ENCODE measurements around the gene CELF2.

DNA sequence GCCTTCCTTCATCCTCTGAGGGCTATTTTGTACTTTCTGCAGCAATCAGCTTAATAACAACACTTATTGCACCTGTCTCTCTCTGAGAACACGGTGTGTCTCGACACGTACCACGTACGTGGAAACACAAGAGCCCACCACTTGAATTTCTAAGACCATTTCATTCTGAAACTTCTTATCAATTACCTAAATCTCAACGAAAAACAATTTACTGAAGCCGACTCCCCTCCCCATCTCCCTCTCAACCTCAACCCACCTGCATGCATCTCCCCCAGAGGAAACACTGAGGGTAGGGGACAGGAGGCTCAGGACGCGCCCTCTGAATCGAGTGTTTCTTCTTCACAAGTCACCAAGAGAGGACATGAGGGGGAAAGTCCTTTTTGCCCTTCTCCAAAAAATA lies 315.2 kb downstream of the CELF2 start:
- TF ChIP-seq, protein P1, sequence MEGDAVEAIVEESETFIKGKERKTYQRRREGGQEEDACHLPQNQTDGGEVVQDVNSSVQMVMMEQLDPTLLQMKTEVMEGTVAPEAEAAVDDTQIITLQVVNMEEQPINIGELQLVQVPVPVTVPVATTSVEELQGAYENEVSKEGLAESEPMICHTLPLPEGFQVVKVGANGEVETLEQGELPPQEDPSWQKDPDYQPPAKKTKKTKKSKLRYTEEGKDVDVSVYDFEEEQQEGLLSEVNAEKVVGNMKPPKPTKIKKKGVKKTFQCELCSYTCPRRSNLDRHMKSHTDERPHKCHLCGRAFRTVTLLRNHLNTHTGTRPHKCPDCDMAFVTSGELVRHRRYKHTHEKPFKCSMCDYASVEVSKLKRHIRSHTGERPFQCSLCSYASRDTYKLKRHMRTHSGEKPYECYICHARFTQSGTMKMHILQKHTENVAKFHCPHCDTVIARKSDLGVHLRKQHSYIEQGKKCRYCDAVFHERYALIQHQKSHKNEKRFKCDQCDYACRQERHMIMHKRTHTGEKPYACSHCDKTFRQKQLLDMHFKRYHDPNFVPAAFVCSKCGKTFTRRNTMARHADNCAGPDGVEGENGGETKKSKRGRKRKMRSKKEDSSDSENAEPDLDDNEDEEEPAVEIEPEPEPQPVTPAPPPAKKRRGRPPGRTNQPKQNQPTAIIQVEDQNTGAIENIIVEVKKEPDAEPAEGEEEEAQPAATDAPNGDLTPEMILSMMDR (conservative IDR thresholded peaks at IDR 0.05; ENCODE audit: low read depth, low read length): no peak
- no peak for TF ChIP-seq EZH2 (IDR thresholded peaks at IDR 0.05; ENCODE audit: borderline replicate concordance, low read depth, low read length, poor library complexity, severe bottlenecking)
